PC-3 (cell line): ENCODE data around the gene STXBP3.

Source experiments
- EZH2 ChIP-seq: fragments of 300-600 bp; sonication (generic); IDR thresholded peaks from one replicate; pipeline ENCODE4 v1.6.1; 2017; ENCODE audit warnings: antibody characterized with exemption, mild to moderate bottlenecking, low read length; ENCODE audit not compliant: unreplicated experiment
- EZH2phosphoT487 ChIP-seq: fragments of 300-600 bp; sonication (generic); IDR thresholded peaks from 2 replicates; pipeline ENCODE4 v1.6.1; 2018; ENCODE audit warnings: mild to moderate bottlenecking, antibody characterized with exemption, low read length, borderline replicate concordance
- TF ChIP-seq, protein P1 (sequence below): fragments of 300-600 bp; sonication (generic); conservative IDR thresholded peaks from 2 replicates; pipeline ENCODE4 v1.5.1; 2017; ENCODE audit warnings: antibody characterized with exemption, low read depth, mild to moderate bottlenecking, low read length

DNA sequence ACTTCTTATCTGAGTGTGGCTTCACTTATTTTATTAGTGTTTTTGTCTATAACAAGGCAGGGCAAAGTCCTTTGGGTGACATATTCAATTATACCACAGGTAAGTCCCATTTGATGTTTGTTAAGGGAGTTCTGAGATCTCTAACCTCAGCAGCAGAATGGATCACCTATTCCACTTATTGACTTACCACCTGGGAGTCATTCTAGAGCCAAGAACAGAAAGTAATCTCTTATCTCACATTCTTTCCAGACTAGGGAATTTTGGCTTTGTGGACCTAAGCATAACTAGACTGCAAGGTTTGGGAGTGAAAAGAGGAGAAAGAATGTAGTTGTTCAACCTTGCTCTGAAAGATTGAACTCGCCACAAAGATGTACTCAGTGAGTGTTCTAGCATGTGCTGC is 20.6 kb upstream of the STXBP3 start:
- TF ChIP-seq EZH2 (no peak), EZH2phosphoT487 (no peak)
- TF ChIP-seq, protein P1, sequence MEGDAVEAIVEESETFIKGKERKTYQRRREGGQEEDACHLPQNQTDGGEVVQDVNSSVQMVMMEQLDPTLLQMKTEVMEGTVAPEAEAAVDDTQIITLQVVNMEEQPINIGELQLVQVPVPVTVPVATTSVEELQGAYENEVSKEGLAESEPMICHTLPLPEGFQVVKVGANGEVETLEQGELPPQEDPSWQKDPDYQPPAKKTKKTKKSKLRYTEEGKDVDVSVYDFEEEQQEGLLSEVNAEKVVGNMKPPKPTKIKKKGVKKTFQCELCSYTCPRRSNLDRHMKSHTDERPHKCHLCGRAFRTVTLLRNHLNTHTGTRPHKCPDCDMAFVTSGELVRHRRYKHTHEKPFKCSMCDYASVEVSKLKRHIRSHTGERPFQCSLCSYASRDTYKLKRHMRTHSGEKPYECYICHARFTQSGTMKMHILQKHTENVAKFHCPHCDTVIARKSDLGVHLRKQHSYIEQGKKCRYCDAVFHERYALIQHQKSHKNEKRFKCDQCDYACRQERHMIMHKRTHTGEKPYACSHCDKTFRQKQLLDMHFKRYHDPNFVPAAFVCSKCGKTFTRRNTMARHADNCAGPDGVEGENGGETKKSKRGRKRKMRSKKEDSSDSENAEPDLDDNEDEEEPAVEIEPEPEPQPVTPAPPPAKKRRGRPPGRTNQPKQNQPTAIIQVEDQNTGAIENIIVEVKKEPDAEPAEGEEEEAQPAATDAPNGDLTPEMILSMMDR: no peak
